Hepatocyte (in vitro differentiated cells): ENCODE measurements around the gene SCIN.

Experiments used
- CTCF ChIP-seq: fragments of 200-600 bp; sonication (generic); IDR thresholded peaks from 2 replicates; pipeline ENCODE4 v1.5.1; 2016; ENCODE audit warnings: antibody characterized with exemption, mild to moderate bottlenecking; ENCODE audit not compliant: poor library complexity
- EZH2 ChIP-seq: fragments of 200-600 bp; sonication (generic); IDR thresholded peaks from 2 replicates; pipeline ENCODE4 v1.6.1; 2016; ENCODE audit warnings: antibody characterized with exemption, mild to moderate bottlenecking, borderline replicate concordance

DNA sequence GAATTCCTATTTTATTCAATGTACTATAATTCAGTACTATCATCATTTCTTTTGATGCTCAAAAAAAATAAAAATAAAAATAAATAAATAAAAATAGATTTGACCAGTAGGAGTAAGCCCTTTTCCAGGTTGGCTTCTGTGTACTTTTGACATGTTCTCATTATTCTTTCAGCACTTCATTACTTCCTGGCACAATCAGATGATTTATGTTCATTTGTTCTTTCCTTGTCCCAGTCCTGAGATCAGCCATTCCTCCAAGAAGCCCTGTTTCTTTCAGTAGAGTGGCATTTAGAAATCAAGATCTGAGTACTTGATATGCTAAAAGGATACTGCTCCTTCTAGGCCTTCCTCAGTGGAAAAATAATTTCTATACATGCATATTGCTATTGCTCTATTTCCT, 137.8 kb downstream of the SCIN start:
- TF ChIP-seq CTCF (no peak), EZH2 (no peak)
